GM12878 (cell line): ENCODE data around the gene DNMT3A. TPM values are rescaled to one million over a fixed set of nuclear protein-coding genes. Genes with fewer than 3 reads are reported as not detected.

Experiments used
- BRCA1 ChIP-seq: IDR thresholded peaks from 2 replicates; pipeline ENCODE4 v1.6.1; 2011; ENCODE audit warnings: low read depth, low read length, improper control_type of control experiment
- DPF2 ChIP-seq: fragments of 450-650 bp; IDR thresholded peaks from 2 replicates; pipeline ENCODE4 v1.6.1; 2017; ENCODE audit warnings: mild to moderate bottlenecking
- EP300 ChIP-seq, 2 experiments: fragments of 150-350 bp in 1 of 2; IDR thresholded peaks; 2 replicates each; pipeline ENCODE4 v1.6.1; 2011 to 2012; ENCODE audit warnings: low read depth in 2 of 2, low read length in 2 of 2, borderline replicate concordance in 1 of 2, improper control_type of control experiment in 1 of 2, inconsistent platforms in 1 of 2; ENCODE audit not compliant: control insufficient read depth in 1 of 2
- ETV6 ChIP-seq, 2 experiments: fragments of 450-650 bp in 1 of 2; IDR thresholded peaks in 1 of 2; conservative IDR thresholded peaks in 1 of 2; 2 replicates each; pipeline ENCODE4 v1.6.1; 2014; ENCODE audit warnings: antibody characterized with exemption in 1 of 2, borderline replicate concordance in 1 of 2, low read depth in 1 of 2, mild to moderate bottlenecking in 1 of 2, moderate library complexity in 1 of 2
- PML ChIP-seq: IDR thresholded peaks from 2 replicates; pipeline ENCODE4 v1.6.1; 2012; ENCODE audit warnings: low read length, inconsistent platforms
- POU2F2 ChIP-seq: IDR thresholded peaks from 3 replicates; pipeline ENCODE4 v1.6.1; 2011; ENCODE audit warnings: low read depth, mild to moderate bottlenecking, low read length, borderline replicate concordance
- RAD51 ChIP-seq: fragments of 450-650 bp; IDR thresholded peaks from 2 replicates; pipeline ENCODE4 v1.6.1; 2016; ENCODE audit warnings: moderate library complexity, mild to moderate bottlenecking, inconsistent platforms
- RB1 ChIP-seq: fragments of 450-650 bp; formaldehyde crosslinking; IDR thresholded peaks from 2 replicates; pipeline ENCODE4 v1.6.1; 2017; ENCODE audit warnings: mild to moderate bottlenecking, borderline replicate concordance
- RBBP5 ChIP-seq: fragments of 200-600 bp; sonication (generic); conservative IDR thresholded peaks from 2 replicates; pipeline ENCODE4 v1.6.1; 2016
- SREBF1 ChIP-seq: IDR thresholded peaks from 2 replicates; pipeline ENCODE4 v1.6.1; 2012; ENCODE audit warnings: mild to moderate bottlenecking, low read length
- SRF ChIP-seq, 2 experiments: IDR thresholded peaks; 2 replicates each; pipeline ENCODE4 v1.6.1; 2011; ENCODE audit warnings: low read depth in 2 of 2, low read length in 2 of 2, mild to moderate bottlenecking in 1 of 2, moderate library complexity in 1 of 2
- TCF3 ChIP-seq: IDR thresholded peaks from 2 replicates; pipeline ENCODE4 v1.6.1; 2012; ENCODE audit warnings: low read depth, mild to moderate bottlenecking, low read length, borderline replicate concordance; ENCODE audit not compliant: insufficient read depth
- ZNF207 ChIP-seq: fragments of 450-650 bp; IDR thresholded peaks from 2 replicates; pipeline ENCODE4 v1.6.1; 2014; ENCODE audit warnings: antibody characterized with exemption, mild to moderate bottlenecking, borderline replicate concordance
- ZNF274 ChIP-seq: IDR thresholded peaks from one replicate; pipeline ENCODE4 v1.8.0; 2011; ENCODE audit not compliant: insufficient read length, insufficient read depth
- polyA plus RNA-seq, 11 experiments: library from polyadenylated mRNA; depleted of rRNA in 4 of 11; unstranded in 6 of 11; stranded (reverse) in 5 of 11; fragments of >200 nt; fragmentation: Nextera tagmentation in 4 of 11; fragmentation: Illumina TruSeq in 1 of 11; extraction: Ambion mirVana in 4 of 11; extraction: Trizol in 1 of 11; gene quantifications; 1 replicate in 1 of 11; 2 replicates in 10 of 11; pipeline versions ENCODE4 v1.2.1 to v1.2.3, GENCODE V29; 2011 to 2016; ENCODE audit warnings: inconsistent platforms in 2 of 11, missing spikeins in 2 of 11, low read depth in 1 of 11
- total RNA-seq, 4 experiments: library from RNA; depleted of rRNA in 3 of 4; stranded (reverse); fragments of >200 nt in 3 of 4; fragmentation: Illumina TruSeq in 1 of 4; extraction: Trizol in 1 of 4; gene quantifications; 2 replicates each; pipeline versions ENCODE4 v1.2.1 to v1.2.3, GENCODE V29; 2013 to 2021
- TF ChIP-seq, protein P1 (sequence below): fragments of 450-650 bp; formaldehyde crosslinking; IDR thresholded peaks from 2 replicates; pipeline ENCODE4 v1.4.0; 2022; ENCODE audit warnings: mild to moderate bottlenecking, moderate library complexity
- TF ChIP-seq, protein P2 (sequence below): fragments of 450-650 bp; IDR thresholded peaks from 2 replicates; pipeline ENCODE4 v1.6.1; 2016; ENCODE audit warnings: mild to moderate bottlenecking, moderate library complexity, borderline replicate concordance
- TF ChIP-seq, protein P3 (sequence below): fragments of 450-650 bp; IDR thresholded peaks from 2 replicates; pipeline ENCODE4 v1.6.1; 2017; ENCODE audit warnings: low read depth, mild to moderate bottlenecking, moderate library complexity
- TF ChIP-seq, protein P4 (sequence below): fragments of 450-650 bp; IDR thresholded peaks from 2 replicates; pipeline ENCODE4 v1.6.1; 2017; ENCODE audit warnings: mild to moderate bottlenecking

DNMT3A gene
- total and polyA plus RNA-seq, 10 of the 15 experiments (the other 5 are each of a cell fraction or from before 2014, with no cell fraction given) = 7.4 to 51.6 (median 17.4) TPM

DNA sequence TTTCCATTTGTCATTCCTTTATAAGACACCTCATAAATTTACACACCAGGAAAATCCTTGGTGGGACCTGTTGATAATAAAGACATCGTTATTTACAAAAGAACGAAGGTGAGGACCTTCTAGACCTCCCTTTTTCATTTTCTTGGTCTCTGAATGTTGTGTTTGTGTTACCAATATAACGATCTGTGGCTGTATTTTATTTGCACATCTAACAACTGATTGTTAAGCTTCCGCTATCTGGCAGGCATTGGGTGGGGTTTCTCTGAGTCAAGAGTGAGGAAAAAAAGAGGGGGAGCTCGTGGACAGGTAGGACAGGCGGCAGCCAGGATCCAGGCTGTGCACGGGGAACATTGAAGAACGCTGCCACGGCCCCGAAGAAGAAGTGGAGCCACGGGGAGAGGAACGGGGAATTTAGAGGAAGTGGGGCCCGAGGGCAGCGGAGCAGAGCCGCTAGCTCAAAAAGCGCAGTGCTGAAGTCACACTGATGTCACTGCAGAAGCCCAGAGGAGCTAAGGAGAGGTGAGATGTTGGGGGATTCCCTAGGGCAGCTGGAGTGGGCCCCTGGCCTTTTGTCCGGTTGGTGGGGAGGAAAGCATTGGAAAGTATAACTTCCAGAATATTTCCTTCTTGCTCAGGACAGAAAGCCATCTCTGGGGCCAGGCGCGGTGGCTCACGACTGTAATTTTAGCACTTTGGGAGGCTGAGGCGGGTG is 20.9 kb upstream of the DNMT3A start (continued):
- TF ChIP-seq, protein P1, sequence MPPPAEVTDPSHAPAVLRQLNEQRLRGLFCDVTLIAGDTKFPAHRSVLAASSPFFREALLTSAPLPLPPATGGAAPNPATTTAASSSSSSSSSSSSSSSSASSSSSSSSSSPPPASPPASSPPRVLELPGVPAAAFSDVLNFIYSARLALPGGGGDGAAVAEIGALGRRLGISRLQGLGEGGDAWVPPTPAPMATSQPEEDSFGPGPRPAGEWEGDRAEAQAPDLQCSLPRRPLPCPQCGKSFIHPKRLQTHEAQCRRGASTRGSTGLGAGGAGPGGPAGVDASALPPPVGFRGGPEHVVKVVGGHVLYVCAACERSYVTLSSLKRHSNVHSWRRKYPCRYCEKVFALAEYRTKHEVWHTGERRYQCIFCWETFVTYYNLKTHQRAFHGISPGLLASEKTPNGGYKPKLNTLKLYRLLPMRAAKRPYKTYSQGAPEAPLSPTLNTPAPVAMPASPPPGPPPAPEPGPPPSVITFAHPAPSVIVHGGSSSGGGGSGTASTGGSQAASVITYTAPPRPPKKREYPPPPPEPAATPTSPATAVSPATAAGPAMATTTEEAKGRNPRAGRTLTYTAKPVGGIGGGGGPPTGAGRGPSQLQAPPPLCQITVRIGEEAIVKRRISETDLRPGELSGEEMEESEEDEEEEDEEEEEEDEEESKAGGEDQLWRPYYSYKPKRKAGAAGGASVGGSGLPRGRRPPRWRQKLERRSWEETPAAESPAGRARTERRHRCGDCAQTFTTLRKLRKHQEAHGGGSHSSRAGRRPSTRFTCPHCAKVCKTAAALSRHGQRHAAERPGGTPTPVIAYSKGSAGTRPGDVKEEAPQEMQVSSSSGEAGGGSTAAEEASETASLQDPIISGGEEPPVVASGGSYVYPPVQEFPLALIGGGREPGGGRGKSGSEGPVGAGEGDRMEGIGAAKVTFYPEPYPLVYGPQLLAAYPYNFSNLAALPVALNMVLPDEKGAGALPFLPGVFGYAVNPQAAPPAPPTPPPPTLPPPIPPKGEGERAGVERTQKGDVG (CRISPR knock-in tag) = 0 out of 2 replicates have a peak, but pooled peaks have one; percentile 5
- TF ChIP-seq ZNF274 (no peak), SREBF1 (no peak), PML (peak; percentile 77; the same call in 1 of the 2 replicates), RB1 (no peak), EP300 (IDR thresholded peaks at IDR 0.05; ENCODE audit: borderline replicate concordance in 1 of 2, control insufficient read depth in 1 of 2, low read depth in 2 of 2, low read length in 2 of 2) (peak; percentile 78 to 91; a peak in 3 of 4 replicates), ETV6 (conservative IDR thresholded peaks at IDR 0.05 in 1 of 2, IDR thresholded peaks at IDR 0.05 in 1 of 2; ENCODE audit: borderline replicate concordance in 1 of 2, low read depth in 1 of 2) (peak in 1 of 2 experiments; percentile 58; a peak in 2 of 4 replicates), SRF (IDR thresholded peaks at IDR 0.05; ENCODE audit: low read depth in 2 of 2, low read length in 2 of 2) (no peak), BRCA1 (no peak), POU2F2 (peak; percentile 85), TCF3 (no peak), DPF2 (peak; percentile 97), ZNF207 (0 out of 2 replicates have a peak, but pooled peaks have one; percentile 49), RBBP5 (no peak), RAD51 (no peak)
- TF ChIP-seq, protein P2, sequence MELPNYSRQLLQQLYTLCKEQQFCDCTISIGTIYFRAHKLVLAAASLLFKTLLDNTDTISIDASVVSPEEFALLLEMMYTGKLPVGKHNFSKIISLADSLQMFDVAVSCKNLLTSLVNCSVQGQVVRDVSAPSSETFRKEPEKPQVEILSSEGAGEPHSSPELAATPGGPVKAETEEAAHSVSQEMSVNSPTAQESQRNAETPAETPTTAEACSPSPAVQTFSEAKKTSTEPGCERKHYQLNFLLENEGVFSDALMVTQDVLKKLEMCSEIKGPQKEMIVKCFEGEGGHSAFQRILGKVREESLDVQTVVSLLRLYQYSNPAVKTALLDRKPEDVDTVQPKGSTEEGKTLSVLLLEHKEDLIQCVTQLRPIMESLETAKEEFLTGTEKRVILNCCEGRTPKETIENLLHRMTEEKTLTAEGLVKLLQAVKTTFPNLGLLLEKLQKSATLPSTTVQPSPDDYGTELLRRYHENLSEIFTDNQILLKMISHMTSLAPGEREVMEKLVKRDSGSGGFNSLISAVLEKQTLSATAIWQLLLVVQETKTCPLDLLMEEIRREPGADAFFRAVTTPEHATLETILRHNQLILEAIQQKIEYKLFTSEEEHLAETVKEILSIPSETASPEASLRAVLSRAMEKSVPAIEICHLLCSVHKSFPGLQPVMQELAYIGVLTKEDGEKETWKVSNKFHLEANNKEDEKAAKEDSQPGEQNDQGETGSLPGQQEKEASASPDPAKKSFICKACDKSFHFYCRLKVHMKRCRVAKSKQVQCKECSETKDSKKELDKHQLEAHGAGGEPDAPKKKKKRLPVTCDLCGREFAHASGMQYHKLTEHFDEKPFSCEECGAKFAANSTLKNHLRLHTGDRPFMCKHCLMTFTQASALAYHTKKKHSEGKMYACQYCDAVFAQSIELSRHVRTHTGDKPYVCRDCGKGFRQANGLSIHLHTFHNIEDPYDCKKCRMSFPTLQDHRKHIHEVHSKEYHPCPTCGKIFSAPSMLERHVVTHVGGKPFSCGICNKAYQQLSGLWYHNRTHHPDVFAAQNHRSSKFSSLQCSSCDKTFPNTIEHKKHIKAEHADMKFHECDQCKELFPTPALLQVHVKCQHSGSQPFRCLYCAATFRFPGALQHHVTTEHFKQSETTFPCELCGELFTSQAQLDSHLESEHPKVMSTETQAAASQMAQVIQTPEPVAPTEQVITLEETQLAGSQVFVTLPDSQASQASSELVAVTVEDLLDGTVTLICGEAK = peak; percentile 49; the same call in 1 of the 2 replicates
- TF ChIP-seq, protein P3, sequence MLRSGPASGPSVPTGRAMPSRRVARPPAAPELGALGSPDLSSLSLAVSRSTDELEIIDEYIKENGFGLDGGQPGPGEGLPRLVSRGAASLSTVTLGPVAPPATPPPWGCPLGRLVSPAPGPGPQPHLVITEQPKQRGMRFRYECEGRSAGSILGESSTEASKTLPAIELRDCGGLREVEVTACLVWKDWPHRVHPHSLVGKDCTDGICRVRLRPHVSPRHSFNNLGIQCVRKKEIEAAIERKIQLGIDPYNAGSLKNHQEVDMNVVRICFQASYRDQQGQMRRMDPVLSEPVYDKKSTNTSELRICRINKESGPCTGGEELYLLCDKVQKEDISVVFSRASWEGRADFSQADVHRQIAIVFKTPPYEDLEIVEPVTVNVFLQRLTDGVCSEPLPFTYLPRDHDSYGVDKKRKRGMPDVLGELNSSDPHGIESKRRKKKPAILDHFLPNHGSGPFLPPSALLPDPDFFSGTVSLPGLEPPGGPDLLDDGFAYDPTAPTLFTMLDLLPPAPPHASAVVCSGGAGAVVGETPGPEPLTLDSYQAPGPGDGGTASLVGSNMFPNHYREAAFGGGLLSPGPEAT = peak; percentile 97
- TF ChIP-seq, protein P4, sequence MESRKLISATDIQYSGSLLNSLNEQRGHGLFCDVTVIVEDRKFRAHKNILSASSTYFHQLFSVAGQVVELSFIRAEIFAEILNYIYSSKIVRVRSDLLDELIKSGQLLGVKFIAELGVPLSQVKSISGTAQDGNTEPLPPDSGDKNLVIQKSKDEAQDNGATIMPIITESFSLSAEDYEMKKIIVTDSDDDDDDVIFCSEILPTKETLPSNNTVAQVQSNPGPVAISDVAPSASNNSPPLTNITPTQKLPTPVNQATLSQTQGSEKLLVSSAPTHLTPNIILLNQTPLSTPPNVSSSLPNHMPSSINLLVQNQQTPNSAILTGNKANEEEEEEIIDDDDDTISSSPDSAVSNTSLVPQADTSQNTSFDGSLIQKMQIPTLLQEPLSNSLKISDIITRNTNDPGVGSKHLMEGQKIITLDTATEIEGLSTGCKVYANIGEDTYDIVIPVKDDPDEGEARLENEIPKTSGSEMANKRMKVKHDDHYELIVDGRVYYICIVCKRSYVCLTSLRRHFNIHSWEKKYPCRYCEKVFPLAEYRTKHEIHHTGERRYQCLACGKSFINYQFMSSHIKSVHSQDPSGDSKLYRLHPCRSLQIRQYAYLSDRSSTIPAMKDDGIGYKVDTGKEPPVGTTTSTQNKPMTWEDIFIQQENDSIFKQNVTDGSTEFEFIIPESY = no peak
